GM18511 (cell line): ENCODE measurements around the gene DUXB.
A peak's percentile ranks its signal among the peaks of the same experiment; 100 is the strongest.

ENCODE experiments used
- ATAC-seq: cut with Tn5 transposase; IDR thresholded peaks from one replicate; pipeline ENCODE4 v1.9.1; 2021; ENCODE audit warnings: mild to moderate bottlenecking, moderate library complexity; ENCODE audit not compliant: unreplicated experiment

The DUXB gene, protein sequence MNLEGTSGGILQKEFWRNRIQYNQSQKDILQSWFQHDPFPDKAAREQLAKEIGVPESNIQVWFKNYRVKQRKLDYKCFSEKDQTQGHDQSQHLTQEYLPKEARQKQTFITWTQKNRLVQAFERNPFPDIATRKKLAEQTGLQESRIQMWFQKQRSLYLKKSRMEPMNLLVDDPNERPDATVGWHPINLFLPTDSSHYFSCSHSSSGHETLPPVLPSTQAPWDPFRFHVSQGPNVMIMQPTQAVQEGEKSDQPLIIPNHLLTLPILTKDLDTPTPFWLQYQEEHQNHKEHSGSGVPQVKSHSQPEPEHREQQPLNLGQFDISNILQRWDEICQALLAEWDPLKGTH

DNA sequence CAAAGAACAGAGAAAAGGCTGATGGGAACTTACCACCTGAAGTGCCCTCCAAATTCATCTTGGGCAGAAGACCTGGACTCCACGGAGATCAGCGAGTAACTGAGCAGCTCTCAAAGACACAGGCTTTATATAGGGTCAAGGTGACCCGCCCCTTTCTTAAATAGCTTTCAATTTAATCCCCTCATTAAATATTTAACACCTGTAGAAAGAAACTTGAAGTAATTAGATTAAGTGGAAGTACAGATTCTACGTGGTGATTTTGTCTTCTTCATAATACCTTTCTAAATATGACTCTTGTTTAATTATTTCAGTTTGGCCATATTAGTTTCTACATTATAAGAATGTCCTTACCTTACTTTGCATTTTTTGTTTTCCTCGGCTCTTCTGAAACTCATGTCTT is at the start of gene DUXB:
Gene DUXB (minus strand): TSS at position 101 of the 400 bp plus-strand sequence. CDS start 43 bp downstream, at position 58.
- ATAC-seq: no peak

DNA sequence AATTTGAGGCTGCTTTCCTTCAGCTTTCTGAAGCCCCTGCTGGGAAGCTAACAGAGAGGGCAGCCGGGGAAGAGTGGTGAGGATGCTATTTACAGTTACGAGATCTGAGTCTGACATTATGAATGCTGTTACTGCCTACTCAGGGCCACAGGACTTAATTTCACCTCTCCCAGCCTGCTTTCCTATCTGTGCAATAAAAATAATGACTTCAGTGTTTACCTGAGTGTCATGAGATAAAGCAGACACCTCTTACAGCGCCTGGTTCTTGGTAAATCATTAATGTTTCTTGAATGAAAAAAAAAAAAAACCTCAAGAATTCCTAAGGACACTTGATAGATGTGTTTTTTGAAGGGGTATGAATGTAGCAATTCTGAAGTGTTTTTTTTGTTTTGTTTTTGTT is 49.3 kb upstream of the DUXB start:
- ATAC-seq: no peak

DNA sequence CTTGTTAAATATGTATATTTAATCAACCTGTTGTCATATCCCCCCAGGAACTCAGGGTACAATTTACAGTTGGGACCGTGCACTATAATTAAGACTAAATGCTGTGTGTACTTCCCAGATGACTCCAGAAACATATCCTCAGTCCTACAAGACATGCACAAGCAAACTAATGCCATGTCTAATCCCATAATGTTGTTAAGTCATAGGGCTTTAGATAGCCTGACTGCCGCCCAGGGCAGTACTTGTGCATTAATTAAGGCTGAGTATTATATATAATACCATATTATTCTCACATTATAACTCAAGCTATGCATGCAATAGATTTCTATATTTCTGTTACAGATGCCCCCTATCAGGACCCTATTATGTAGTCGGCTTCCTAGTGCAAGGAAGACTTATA is 45.1 kb upstream of the DUXB start:
- ATAC-seq: no peak

DNA sequence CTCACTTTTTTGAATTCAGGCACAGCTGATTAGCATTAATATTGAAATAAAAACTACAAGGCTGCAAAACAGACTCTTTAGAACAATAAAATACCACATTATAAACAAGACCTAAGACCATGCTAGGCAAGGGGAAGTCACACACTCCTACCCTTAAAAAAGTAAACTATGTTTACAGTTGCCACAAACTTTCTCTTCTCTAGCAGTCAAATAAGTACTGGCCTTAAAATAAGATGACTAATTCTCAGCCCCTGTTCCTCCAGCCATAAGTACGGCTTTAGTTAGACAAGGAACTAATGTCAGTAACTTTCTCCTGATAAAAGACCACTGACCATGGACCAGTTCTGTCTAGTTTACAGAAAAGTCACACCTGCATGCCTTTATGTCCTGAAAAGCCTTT is 44.6 kb upstream of the DUXB start:
- ATAC-seq: peak; percentile 66

DNA sequence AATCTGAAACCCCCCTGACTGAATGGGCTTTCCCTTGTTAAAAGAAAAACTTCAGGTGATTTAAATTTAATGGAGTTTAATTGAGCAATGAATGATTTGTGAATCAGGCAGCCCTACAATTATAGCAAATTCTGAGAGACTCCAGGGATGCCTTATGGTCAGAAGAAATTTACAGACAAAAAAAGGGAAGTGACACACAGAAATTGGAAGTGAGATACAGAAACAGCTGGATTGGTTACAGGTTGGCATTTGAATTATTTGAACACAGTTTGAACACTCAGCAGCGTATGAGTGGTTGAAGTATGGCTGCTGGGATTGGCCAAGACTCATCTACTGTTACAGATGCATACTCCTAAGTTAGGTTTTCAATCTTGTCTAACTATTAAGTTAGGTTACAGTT is 44.0 kb upstream of the DUXB start:
- no peak for ATAC-seq

DNA sequence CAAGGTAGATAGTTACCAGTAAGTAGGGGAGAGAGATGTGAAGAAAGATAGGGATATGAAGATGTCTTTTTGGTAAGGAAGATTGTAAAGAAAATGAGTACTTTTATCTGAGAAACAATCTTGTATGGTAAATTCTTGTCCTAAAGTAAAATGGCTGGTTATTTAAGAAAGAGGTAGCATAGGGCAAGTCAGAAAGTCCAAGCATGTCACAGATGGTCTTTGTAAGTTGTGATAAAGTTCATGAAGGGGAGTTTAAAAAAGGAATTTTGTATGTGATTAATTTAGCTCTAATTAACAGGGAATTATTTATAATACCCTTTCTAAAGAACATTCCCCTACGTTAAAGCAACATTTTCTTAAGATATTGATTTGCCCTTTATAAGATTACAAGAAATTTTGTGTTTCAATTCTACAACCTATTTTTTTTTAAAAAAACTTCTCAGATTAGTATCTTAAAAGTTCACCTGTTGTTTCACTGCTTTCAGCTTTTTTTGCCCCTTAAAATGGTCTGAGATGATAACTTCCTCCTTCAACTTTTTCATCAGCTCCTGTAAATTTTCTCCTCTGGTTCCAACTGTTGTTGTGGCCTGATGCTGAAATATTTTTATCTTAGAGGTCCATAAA is 41.3 kb upstream of the DUXB start:
- no peak for ATAC-seq

DNA sequence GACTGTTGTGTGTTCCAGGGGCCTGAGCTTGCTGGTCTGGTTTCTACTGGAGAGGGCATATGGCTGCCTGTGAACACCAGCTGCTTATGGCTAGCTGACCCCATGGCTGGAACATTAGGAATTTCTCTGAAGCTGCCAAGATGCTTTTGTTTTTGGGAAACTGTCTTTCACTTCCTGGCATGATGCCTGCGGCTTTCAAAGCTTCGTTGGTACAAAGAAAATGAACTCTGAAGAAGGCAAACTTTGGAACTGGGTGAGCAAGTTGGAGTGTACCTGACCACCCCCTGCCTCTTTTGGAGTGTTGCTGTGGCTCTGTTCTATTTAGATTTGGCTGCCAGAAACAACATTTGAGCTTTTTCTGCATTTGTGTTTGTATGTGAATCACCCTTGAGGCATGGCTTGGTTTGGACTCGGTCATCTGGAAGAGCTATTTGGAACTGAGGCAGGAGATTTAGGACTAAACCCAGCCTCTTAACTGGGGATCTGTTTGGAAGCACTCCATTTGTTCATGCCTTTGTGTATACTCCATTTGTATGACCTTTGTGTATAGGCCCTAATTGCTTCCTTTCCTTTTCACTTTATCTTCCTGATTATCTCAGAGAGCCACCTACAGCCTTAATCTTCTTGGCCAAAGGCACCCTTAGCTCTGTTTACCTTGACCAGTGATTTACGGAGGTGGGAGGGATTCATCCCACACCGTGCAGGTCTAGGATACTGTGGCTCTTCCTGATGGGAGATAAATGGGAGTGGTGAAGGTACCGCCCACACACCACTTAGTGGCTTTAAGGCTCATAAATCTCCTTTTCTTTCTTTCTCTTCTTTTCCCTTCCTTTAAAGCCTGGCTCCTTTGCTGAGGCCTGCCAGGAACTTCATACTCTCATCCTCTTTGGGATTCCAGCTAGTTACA is 32.3 kb upstream of the DUXB start:
- no peak for ATAC-seq

DNA sequence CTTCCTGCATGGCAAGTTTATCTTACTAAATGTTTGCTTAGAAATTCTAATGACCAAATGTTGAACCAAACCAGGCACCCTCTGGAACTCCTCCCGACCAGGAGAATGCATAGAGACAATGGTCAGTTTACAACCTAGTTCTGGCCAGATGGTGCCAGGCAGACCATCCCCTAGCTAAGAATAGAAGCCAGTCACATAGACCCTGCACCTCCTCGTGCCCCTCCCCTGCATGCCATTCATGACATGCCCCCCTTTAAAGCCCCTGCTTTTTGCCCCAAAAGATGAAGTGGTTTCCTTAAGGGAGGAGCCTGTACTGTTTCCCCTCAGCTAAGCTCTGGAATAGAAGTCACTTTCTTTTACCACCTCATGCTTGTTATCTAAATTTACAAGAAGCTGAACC is 31.6 kb upstream of the DUXB start:
- ATAC-seq: no peak

DNA sequence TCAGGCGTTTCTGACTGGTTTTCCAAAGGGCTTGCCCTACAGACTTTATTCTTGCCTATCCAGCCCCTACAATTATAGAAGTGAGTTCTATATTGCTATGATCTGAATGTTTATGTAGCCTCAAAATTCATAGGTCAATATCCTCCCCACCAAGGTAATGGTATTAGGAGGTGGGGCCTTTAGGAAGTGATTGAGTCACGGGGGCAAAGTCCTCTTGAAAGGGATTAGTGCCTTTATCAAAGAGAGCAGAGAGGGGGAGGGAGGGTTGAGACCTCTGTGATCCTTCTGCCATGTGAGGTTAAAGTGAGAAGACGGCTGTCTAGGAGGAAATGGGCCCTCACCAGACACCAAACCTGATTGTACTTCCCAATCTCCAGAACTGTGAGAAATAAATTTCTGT is 26.0 kb upstream of the DUXB start:
- no peak for ATAC-seq

DNA sequence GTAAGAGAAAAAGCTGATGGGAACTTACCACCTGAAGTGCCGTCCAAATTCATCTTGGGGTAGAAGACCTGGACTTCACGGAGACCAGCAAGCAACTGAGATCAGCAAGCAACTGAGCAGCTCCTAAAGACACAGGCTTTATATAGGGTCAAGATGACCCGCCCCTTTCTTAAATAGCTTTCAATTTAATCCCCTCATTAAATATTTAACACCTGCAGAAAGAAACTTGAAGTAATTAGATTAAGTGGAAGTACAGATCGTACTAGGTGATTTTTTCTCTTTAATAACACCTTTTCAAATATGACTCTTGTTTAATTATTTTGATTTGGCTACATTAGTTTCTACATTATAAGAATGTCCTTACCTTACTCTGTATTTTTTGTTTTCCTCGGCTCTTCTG is 25.1 kb upstream of the DUXB start, which contains the start of gene CPHXL:
Gene CPHXL (minus strand): TSS at position 101 of the 400 bp plus-strand sequence. CDS start 48 bp downstream, at position 53.
- no peak for ATAC-seq

DNA sequence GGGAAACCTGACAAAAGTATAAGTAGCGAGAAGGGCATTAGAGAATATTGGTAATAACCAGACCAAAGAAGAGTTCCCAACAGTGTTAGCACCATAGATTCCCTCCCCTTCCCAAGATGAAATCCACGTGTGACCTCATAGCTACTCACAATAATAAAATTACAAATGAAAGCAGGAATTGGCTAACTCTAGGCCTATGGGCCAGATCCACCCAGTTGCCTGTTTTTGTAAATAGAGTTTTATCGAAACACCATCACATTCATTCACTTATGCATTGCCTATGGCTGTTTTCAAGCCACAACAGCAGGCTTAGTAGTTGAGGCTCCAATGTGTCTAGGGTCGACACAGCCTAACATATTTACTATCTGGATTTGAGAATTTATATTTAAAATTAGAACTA is 17.2 kb upstream of the DUXB start:
- no peak for ATAC-seq

DNA sequence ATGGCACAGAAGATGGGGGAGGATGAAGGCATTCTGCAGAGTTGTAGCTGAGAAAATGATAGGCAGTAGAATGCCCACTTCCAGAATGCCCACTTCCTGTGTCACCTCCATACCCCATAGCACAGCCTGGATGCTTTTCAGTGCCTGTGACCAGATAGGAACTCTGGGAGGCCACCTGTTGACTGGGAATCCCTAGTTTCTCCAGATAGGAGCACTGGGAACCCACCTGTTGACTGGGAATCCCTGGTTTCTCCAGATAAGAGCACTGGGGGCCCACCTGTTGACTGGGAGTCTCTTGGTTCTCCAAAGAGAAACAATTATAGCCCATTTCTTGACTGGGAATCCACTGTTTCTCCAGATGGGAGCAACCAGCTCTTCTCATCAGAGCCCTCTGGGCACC is 13.4 kb upstream of the DUXB start:
- ATAC-seq: no peak

DNA sequence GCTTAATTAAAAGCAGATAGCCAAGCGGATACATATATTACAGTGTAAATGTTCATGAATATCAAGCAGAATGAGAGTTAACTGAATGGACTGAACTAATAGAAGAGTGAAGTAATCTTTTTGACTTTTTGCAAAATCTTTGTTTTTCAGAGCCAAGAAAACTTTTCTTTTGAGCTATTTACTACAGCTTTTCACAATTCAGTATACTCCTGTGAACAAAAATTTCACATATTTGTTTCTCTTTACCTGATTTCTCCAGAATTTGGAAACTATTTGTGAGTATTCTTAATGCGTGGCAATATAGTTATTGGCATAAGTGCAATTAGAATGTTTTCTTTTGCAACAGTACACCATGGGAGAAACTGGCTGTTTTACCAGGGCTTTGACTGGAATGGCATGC is 9.1 kb upstream of the DUXB start:
- no peak for ATAC-seq

DNA sequence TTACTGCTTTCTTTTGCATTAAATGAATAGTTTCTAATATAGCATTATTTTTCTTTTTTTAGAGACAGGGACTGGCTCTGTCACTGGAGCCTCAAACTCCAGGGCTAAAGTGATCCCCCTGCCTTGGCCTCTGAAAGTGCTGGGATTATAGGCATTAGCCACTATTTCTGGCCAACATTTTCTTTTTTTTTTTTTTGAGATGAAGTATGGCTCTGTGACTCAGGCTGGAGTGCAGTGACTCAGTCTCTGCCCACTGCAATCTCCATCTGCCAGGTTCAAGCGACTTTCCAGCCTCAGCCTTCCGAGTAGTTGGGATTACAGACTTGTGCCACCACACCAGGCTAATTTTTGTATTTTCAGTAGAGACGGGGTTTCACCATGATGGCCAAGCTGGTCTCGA is 2.0 kb upstream of the DUXB start:
- no peak for ATAC-seq

DNA sequence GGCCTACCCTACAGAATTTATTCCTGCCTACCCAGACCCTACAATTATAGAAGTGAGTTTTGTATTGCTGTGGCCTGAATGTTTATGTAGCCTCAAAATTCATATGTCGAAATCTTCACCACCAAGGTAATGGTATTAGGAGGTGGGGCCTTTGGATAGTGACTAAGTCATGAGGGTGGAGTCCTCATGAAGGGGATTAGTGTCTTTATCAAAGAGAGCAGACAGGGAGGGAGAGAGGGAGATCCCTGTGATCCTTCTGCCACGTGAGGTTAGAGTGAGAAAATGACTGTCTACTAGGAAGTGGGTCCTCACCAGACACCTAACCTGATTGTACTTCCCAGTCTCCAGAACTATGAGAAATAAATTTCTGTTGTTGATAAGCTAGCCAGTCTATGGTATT is 981 bp upstream of the DUXB start:
- ATAC-seq: no peak

DNA sequence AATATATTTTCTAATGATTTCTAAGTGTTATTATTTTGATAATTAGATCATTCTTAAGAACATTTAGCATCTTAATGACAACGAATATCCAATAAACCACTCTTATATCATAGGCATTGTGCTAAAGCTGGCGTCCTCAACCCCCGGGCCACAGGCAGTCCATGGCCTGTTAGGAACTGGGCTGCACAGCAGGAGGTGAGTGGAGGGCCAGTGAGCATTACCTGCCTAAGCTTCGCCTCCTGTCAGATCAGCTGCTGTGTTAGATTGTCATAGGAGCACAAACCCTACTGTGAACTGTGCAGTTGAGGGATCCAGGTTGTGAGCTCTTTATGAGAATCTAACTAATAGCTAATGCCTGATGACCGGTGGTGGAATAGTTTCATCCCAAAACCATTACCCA is 3.7 kb downstream of the DUXB start:
- ATAC-seq: no peak

DNA sequence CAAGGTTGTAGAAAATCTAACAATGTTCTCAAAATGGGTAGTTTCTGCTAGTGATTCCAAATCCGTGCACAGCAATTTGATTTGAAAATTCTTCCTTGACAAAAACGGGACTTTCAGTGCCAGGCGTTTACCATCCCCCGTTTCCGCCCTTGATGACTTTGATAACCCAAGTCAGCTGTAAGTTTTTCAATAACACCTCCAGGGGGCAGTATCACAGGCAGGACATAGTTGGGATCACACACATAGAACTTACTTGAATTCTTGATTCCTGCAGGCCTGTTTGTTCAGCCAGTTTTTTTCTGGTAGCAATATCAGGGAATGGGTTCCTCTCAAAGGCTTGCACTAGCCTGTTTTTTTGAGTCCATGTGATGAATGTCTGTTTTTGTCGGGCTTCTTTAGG is 5.6 kb downstream of the DUXB start:
- no peak for ATAC-seq

DNA sequence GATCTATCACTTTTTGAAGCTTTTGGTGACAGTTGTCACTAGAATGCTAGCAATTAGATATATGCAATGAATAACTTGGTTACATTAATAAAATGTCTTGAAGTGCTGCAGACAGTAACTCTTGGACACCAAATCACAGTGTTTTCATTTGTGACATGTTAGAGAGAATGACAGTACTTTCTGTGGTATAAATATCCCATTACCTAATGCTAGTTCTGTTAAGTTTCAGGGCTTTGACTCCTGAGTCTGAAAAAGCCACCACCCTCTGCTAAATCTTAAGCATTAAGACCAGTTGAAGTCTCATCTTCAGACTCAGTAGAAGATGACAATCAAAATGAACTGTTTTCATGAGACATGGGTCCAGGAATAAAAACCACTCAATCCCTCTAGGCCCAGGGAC is 13.9 kb downstream of the DUXB start:
- ATAC-seq: no peak

DNA sequence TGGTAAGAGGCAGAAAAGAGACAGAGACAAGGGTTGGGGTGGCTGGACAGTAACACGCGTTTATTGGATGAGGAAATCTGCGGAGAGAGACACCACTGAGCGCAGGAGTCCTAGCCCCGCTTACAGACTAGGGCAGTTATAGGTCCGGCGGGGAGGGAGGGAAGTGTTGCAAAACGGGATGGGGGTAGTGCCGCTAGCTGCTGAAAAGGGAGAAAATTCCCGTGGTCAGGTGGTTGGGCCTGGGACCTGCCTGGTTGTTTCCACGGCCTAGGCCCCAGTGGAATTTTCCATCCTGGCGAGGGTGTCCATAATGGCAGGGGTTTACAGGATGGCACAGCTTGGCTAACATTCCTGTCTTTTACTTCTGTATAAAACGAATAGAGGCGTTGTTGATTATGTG is 19.0 kb downstream of the DUXB start:
- ATAC-seq: no peak

DNA sequence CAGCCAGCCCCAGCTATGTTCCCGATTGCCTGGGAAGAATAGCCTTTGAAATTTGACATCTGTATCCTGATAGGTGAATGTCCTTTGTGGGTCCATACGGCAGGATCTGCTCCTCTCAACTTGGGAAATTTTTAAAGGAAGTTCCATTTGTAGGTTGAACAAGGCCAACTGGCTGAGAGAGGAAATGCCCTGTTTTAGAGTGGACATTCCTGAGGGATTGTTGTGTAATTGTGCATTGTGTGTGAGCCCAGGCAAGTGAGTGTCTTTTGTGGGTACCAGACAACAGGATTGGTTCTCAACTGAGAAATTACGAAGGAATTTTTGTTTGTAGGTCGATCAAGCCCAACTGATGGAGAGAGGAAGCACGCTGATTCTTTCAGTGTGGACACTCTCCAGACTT is 21.9 kb downstream of the DUXB start:
- no peak for ATAC-seq

DNA sequence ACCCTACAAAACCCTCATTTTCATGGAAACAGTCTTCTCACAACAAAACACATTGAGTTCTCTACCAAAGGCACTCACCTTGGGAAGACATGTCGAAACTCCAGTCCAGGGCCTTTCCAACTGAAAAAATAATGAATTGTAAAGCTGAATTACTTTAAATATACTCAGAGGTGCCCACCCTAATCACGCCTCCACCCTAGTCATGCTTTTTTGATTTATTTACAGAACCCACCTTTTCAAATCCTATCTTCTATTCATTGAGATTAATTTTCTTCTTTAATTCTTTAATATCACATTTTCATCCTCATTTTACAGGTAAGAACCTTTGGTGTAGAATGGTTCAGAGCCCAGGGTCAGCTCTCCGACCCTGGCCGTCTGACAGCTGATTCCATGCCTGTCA is 24.4 kb downstream of the DUXB start, which contains the start of gene CPHXL2:
Gene CPHXL2 (minus strand): TSS at position 101 of the 400 bp plus-strand sequence. CDS start 10 bp downstream, at position 91.
- ATAC-seq: no peak

DNA sequence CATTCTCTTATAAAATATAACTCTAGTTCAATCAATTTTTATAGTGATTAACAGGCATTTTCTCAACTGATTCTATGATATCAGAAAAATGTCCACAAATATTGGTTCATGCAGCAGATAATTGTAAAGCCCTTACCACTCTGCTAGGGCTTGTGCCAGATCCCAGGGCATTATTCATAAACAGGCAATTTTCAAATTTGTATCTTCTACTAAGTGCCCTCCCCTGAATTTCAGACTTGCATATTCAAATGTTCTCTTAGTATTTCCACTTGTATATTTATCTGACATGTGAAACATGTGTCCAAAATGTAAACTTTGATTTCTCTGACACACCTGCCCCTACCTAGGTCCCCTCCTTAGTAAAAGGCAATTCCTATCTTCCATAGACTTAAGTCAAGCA is 33.8 kb downstream of the DUXB start:
- no peak for ATAC-seq
